ENCODE measurements around the gene ZNF205. TPM values are rescaled to one million over a fixed set of nuclear protein-coding genes. Genes with fewer than 3 reads are reported as not detected.
A peak's percentile ranks its signal among the peaks of the same experiment; 100 is the strongest.

Gene ZNF205
- polyA plus RNA-seq, 1 of the 3 experiments (the other 2 are of a cell fraction), result 9.7 TPM

DNA sequence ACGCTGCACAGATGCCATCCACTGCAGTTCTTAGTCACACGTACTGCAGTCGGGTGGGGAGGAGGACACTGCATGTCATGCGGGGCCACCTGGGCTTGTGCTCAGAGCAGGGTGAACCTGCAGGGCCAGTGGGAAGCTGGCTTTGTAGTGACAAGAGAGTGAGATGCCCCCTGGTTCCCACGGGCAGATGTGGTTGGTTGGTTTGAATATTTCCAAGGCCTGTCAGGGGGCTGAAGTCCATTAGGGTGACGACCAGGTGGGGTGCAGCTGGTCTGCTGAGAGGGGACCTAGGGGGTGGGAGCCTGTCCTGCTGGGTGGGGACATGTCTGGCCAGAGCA lies 36.8 kb downstream of the ZNF205 start:
- WGBS (ENCODE audit: low lambda C conversion rate), result 100% methylated on average over 2 of the region's 6 CpGs
- Histone ChIP-seq H3K36me3 (replicated peaks in 1 of 2; ENCODE audit: control insufficient read depth in 1 of 2, insufficient read depth in 2 of 2, low read length in 1 of 2) (no peaks in the 10 kb centered on the region), H3K27me3 (ENCODE audit: insufficient read depth) (no peaks in the 10 kb centered on the region), H3K79me2 (ENCODE audit: insufficient read depth) (no peaks in the 10 kb centered on the region), H3K9ac (peak overlapping the region; percentile 81; the same call in 1 of the 2 replicates), H3F3A (replicated peaks; ENCODE audit: insufficient read depth) (peaks cover 38% of the 10 kb centered on the region), H2AFZ (ENCODE audit: low read depth) (peak overlapping the region; percentile 87; the same call in 1 of the 2 replicates), H3K27ac (ENCODE audit: low read depth in 2 of 2, low read length in 1 of 2) (peak overlapping the region in 1 of 2 experiments; percentile 66; a peak in 1 of 4 replicates), H3K9me3 (no peaks in the 10 kb centered on the region), H3K4me1 (ENCODE audit: control insufficient read depth in 1 of 2, insufficient read depth in 2 of 2, low read depth in 1 of 2, low read length in 1 of 2) (peaks cover 0 to 13% of the 10 kb centered on the region in 2 experiments; a peak in 1 of 4 replicates), H3K4me2 (peak overlapping the region; percentile 83; the same call in 1 of the 2 replicates), H4K20me1 (ENCODE audit: insufficient read depth) (peaks cover 3% of the 10 kb centered on the region; the same call in 1 of the 2 replicates), H3K9me2 (no peaks in the 10 kb centered on the region), H3K4me3 (ENCODE audit: low read depth in 2 of 2, low read length in 1 of 2) (peak overlapping the region in 1 of 2 experiments; percentile 78; a peak in 2 of 4 replicates)
- ChIA-PET CTCF (interaction anchor here (0.7 to 5.7 kb wide), 13 partner anchors 8 to 1134 kb away, joined by 3 to 62 read pairs (median 9); partner anchors contain the start of gene ZNF213), POLR2A (interaction anchor here (1.0 to 2.2 kb wide), 3 partner anchors 11 to 134 kb away, joined by 3 to 18 read pairs (median 5); partner anchors contain the start of genes ZNF213 and ZNF263)
- no peak for DNase-seq
- TF ChIP-seq, protein P1, sequence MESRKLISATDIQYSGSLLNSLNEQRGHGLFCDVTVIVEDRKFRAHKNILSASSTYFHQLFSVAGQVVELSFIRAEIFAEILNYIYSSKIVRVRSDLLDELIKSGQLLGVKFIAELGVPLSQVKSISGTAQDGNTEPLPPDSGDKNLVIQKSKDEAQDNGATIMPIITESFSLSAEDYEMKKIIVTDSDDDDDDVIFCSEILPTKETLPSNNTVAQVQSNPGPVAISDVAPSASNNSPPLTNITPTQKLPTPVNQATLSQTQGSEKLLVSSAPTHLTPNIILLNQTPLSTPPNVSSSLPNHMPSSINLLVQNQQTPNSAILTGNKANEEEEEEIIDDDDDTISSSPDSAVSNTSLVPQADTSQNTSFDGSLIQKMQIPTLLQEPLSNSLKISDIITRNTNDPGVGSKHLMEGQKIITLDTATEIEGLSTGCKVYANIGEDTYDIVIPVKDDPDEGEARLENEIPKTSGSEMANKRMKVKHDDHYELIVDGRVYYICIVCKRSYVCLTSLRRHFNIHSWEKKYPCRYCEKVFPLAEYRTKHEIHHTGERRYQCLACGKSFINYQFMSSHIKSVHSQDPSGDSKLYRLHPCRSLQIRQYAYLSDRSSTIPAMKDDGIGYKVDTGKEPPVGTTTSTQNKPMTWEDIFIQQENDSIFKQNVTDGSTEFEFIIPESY (IDR thresholded peaks at IDR 0.05; ENCODE audit: borderline replicate concordance, low read depth), result no peak
- TF ChIP-seq EZH2phosphoT487 (IDR thresholded peaks at IDR 0.05; ENCODE audit: borderline replicate concordance, low read depth) (no peak), TEAD4 (IDR thresholded peaks at IDR 0.05; ENCODE audit: borderline replicate concordance, insufficient read depth) (no peak), JUND (IDR thresholded peaks at IDR 0.05) (no peak), YY1 (IDR thresholded peaks at IDR 0.05; ENCODE audit: low read depth) (no peak), CHD2 (IDR thresholded peaks at IDR 0.05; ENCODE audit: low read length, partially characterized antibody) (no peak), ELF1 (IDR thresholded peaks at IDR 0.05) (no peak), MEF2A (IDR thresholded peaks at IDR 0.05; ENCODE audit: borderline replicate concordance, low read depth) (no peak), RXRA (IDR thresholded peaks at IDR 0.05; ENCODE audit: borderline replicate concordance, low read depth) (no peak), TCF12 (IDR thresholded peaks at IDR 0.05) (no peak), EP300 (IDR thresholded peaks at IDR 0.05; ENCODE audit: borderline replicate concordance in 1 of 2, low read depth in 1 of 2, low read length in 1 of 2) (no peak)
- TF ChIP-seq, protein P2, sequence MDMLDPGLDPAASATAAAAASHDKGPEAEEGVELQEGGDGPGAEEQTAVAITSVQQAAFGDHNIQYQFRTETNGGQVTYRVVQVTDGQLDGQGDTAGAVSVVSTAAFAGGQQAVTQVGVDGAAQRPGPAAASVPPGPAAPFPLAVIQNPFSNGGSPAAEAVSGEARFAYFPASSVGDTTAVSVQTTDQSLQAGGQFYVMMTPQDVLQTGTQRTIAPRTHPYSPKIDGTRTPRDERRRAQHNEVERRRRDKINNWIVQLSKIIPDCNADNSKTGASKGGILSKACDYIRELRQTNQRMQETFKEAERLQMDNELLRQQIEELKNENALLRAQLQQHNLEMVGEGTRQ (IDR thresholded peaks at IDR 0.05; ENCODE audit: borderline replicate concordance, low read depth, low read length), result no peak
- TF ChIP-seq, protein P3, sequence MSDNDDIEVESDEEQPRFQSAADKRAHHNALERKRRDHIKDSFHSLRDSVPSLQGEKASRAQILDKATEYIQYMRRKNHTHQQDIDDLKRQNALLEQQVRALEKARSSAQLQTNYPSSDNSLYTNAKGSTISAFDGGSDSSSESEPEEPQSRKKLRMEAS (IDR thresholded peaks at IDR 0.05; ENCODE audit: low read depth), result no peak

All from SK-N-SH (cell line).